IMR-90 (cell line): ENCODE results near the gene HIF1A. TPM values are rescaled to one million over a fixed set of nuclear protein-coding genes. Genes with fewer than 3 reads are reported as not detected.
A peak's percentile ranks its signal among the peaks of the same experiment; 100 is the strongest.

ENCODE experiments used
- ATAC-seq: fragments of 200-7000 bp; cut with Tn5 transposase; 2 replicates; pipeline ENCODE4 v1.9.1; 2020; ENCODE audit warnings: low read depth, mild to moderate bottlenecking, moderate library complexity
- BruUV-seq: library from RNA; stranded (reverse); fragments of 400-500 nt; replicated peaks from 2 replicates; lab custom pipeline; 2021; lab: Mats Ljungman, UMichigan
- CTCF ChIA-PET: fragments of 300-600 bp; formaldehyde crosslinking; extraction: SDS; loops from one replicate; lab custom pipeline; 2021; ENCODE audit warnings: antibody characterized with exemption; lab: Yijun Ruan, JAX
- POLR2A ChIA-PET: fragments of 300-600 bp; sonication (Branson Sonifier 250); formaldehyde crosslinking; loops from one replicate; lab custom pipeline; 2022; ENCODE audit warnings: antibody characterized with exemption; ENCODE audit not compliant: unreplicated experiment; lab: Charles Lee
- DNase-seq: peaks from one replicate; pipeline ENCODE4 v3.0.0; 2013
- H2AFZ ChIP-seq: replicated peaks from 2 replicates; pipeline ENCODE3; 2013; ENCODE audit warnings: low read length, mild to moderate bottlenecking; ENCODE audit not compliant: poor library complexity
- H2AK5ac ChIP-seq: 2 replicates; pipeline ENCODE4 v1.6.1; 2013; ENCODE audit warnings: low read depth, low read length, inconsistent platforms
- H2AK9ac ChIP-seq: replicated peaks from 2 replicates; pipeline ENCODE3; 2013; ENCODE audit warnings: mild to moderate bottlenecking, low read depth, low read length, moderate library complexity; ENCODE audit not compliant: poor library complexity
- H2BK120ac ChIP-seq: 2 replicates; pipeline ENCODE4 v1.6.1; 2013; ENCODE audit warnings: low read depth, low read length, inconsistent platforms
- H2BK15ac ChIP-seq: 3 replicates; pipeline ENCODE4 v1.6.1; 2013; ENCODE audit warnings: low read depth, low read length, inconsistent platforms
- H2BK20ac ChIP-seq: 2 replicates; pipeline ENCODE4 v1.6.1; 2013; ENCODE audit warnings: low read depth, mild to moderate bottlenecking, inconsistent platforms, low read length, moderate library complexity
- H2BK5ac ChIP-seq: 2 replicates; pipeline ENCODE4 v1.6.1; 2013; ENCODE audit warnings: mild to moderate bottlenecking, low read depth, low read length, inconsistent platforms; ENCODE audit not compliant: poor library complexity, severe bottlenecking
- H3K14ac ChIP-seq: replicated peaks from 2 replicates; pipeline ENCODE4 v1.6.1; 2013; ENCODE audit warnings: low read depth, low read length, inconsistent platforms
- H3K18ac ChIP-seq: 2 replicates; pipeline ENCODE4 v1.6.1; 2013; ENCODE audit warnings: low read depth, low read length, control low read depth
- H3K23ac ChIP-seq: 2 replicates; pipeline ENCODE4 v1.6.1; 2013; ENCODE audit warnings: low read depth, low read length, inconsistent platforms
- H3K27ac ChIP-seq: 2 replicates; pipeline ENCODE4 v1.5.1; 2013; ENCODE audit warnings: mild to moderate bottlenecking, control low read depth, low read length; ENCODE audit not compliant: insufficient read depth
- H3K27me3 ChIP-seq: 2 replicates; pipeline ENCODE4 v1.6.1; 2013; ENCODE audit warnings: low read length; ENCODE audit not compliant: control insufficient read depth, insufficient read depth
- H3K36me3 ChIP-seq: 2 replicates; pipeline ENCODE4 v1.6.1; 2013; ENCODE audit warnings: low read length, mixed read lengths; ENCODE audit not compliant: control insufficient read depth, insufficient read depth
- H3K4ac ChIP-seq: 2 replicates; pipeline ENCODE4 v1.6.1; 2013; ENCODE audit warnings: low read depth, low read length, inconsistent platforms
- H3K4me1 ChIP-seq: 2 replicates; pipeline ENCODE4 v1.6.1; 2013; ENCODE audit warnings: low read length, mixed read lengths; ENCODE audit not compliant: control insufficient read depth, insufficient read depth
- H3K4me2 ChIP-seq: 2 replicates; pipeline ENCODE4 v1.6.1; 2013; ENCODE audit warnings: low read depth, mild to moderate bottlenecking, control low read depth, low read length, moderate library complexity
- H3K4me3 ChIP-seq: 2 replicates; pipeline ENCODE4 v1.5.1; 2013; ENCODE audit warnings: low read depth, mild to moderate bottlenecking, control low read depth, low read length, moderate library complexity; ENCODE audit not compliant: insufficient read depth
- H3K56ac ChIP-seq: 2 replicates; pipeline ENCODE4 v1.6.1; 2013; ENCODE audit warnings: low read length, inconsistent platforms; ENCODE audit not compliant: insufficient read depth; ENCODE audit errors: extremely low read depth
- H3K79me1 ChIP-seq, 2 experiments: 2 replicates each; pipeline ENCODE4 v1.6.1; 2013; ENCODE audit warnings: low read length in 2 of 2, inconsistent platforms in 1 of 2, low read depth in 1 of 2
- H3K9ac ChIP-seq: 2 replicates; pipeline ENCODE4 v1.6.1; 2013; ENCODE audit warnings: low read depth, low read length, control low read depth
- H3K9me1 ChIP-seq: 2 replicates; pipeline ENCODE4 v1.6.1; 2013; ENCODE audit warnings: low read length, inconsistent platforms; ENCODE audit not compliant: insufficient read depth
- H3K9me3 ChIP-seq: 2 replicates; pipeline ENCODE4 v1.6.1; 2013; ENCODE audit warnings: low read length; ENCODE audit not compliant: control insufficient read depth, insufficient read depth
- H4K20me1 ChIP-seq: 2 replicates; pipeline ENCODE4 v1.6.1; 2013; ENCODE audit warnings: low read length, inconsistent platforms; ENCODE audit not compliant: insufficient read depth
- H4K5ac ChIP-seq: 2 replicates; pipeline ENCODE4 v1.6.1; 2013; ENCODE audit warnings: mild to moderate bottlenecking, low read depth, low read length, control low read depth
- H4K8ac ChIP-seq, 2 experiments: 2 replicates each; pipeline ENCODE4 v1.6.1; 2013; ENCODE audit warnings: low read depth in 2 of 2, low read length in 2 of 2, control low read depth in 1 of 2, inconsistent platforms in 1 of 2
- H4K91ac ChIP-seq: 2 replicates; pipeline ENCODE4 v1.6.1; 2013; ENCODE audit warnings: low read depth, low read length, inconsistent platforms; ENCODE audit not compliant: insufficient read depth
- CEBPB ChIP-seq: IDR thresholded peaks from 2 replicates; pipeline ENCODE4 v1.6.1; 2012; ENCODE audit warnings: low read depth, low read length, improper control_type of control experiment
- FOS ChIP-seq: fragments of 150-350 bp; IDR thresholded peaks from 2 replicates; pipeline ENCODE4 v1.6.1; 2016; ENCODE audit warnings: low read depth, low read length
- MAZ ChIP-seq: IDR thresholded peaks from 2 replicates; pipeline ENCODE4 v1.6.1; 2012; ENCODE audit warnings: low read depth, mild to moderate bottlenecking, low read length, improper control_type of control experiment, moderate library complexity, borderline replicate concordance
- MXI1 ChIP-seq: IDR thresholded peaks from 2 replicates; pipeline ENCODE4 v1.6.1; 2012; ENCODE audit warnings: low read depth, mild to moderate bottlenecking, low read length, moderate library complexity, borderline replicate concordance
- RAD21 ChIP-seq: IDR thresholded peaks from 2 replicates; pipeline ENCODE4 v1.6.1; 2012; ENCODE audit warnings: low read length, improper control_type of control experiment
- RCOR1 ChIP-seq: IDR thresholded peaks from 2 replicates; pipeline ENCODE4 v1.6.1; 2012; ENCODE audit warnings: mild to moderate bottlenecking, low read length, improper control_type of control experiment; ENCODE audit not compliant: insufficient replicate concordance
- RFX5 ChIP-seq: IDR thresholded peaks from 2 replicates; pipeline ENCODE4 v1.8.0; 2012; ENCODE audit warnings: low read depth, mild to moderate bottlenecking, low read length, moderate library complexity
- WGBS, 2 experiments: methylation state at CpG; one replicate each; pipeline versions ENCODE4 v1.1.5 to v1.1.7; 2013; ENCODE audit warnings: missing lambda C conversion rate in 2 of 2; ENCODE audit not compliant: insufficient read length in 1 of 2; ENCODE audit errors: extremely low coverage in 2 of 2; 5-methylcytosine and 5-hydroxymethylcytosine counted together
- dilution Hi-C: fragments of 300-500 bp; cut with HindIII; formaldehyde crosslinking; loops from one replicate; pipeline ENCODE4 v1.14.3; 2018; ENCODE audit warnings: low sequenced_read_pairs; ENCODE audit not compliant: unreplicated experiment
- in situ Hi-C: fragments of 300-500 bp; cut with MboI; formaldehyde crosslinking; loops from 3 replicates; pipeline ENCODE4 v1.14.3; 2019; ENCODE audit warnings: low sequenced_read_pairs, inconsistent platforms, mixed read lengths
- intact Hi-C: fragments of 100-400 bp; cut with micrococcal nuclease; formaldehyde crosslinking; loops from 2 replicates; pipeline ENCODE4 v1.10.0; 2022
- polyA plus RNA-seq, 3 experiments: library from polyadenylated mRNA; depleted of rRNA; stranded (reverse); fragments of >200 nt; gene quantifications; 2 replicates each; pipeline ENCODE4 v1.2.3, GENCODE V29; 2012; ENCODE audit warnings: low replicate concordance in 1 of 3
- total RNA-seq: library from RNA; depleted of rRNA; stranded (reverse); fragments of >200 nt; gene quantifications from 2 replicates; pipeline ENCODE4 v1.2.3, GENCODE V29; 2012

HIF1A gene
- total and polyA plus RNA-seq, 2 of the 4 experiments (the other 2 are of a cell fraction) = 128 to 301 TPM

DNA sequence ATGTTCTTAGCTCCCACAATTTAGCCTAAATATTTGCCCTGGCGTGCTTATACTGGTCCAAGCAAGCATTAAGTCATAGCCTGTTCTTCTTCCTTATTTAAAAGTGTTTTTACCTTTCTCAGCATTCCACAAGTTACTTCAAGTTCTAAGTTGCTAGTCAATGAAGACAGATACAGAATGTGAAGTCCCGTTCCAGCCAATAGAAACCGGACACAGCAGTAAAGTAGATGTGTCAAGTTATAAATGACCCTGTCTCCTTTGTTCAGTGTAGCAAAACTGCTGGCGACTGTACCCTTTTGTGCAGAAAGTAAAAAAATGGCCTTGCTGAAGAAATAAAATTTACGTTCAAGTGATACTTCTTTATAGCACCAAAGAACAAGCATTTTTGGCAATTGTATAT lies 70.8 kb downstream of the HIF1A start:
- H3K4me3 ChIP-seq = no peak overlapping the region
- dilution Hi-C loops = no loop called here
- BruUV-seq = no TSS peak

More for the DNA sequence above, 70.8 kb downstream of the HIF1A start:
- Histone ChIP-seq H3K18ac (no peak overlapping the region), H2BK120ac (no peak overlapping the region), H2BK5ac (peak overlapping the region; percentile 7), H3K4me2 (peak overlapping the region; percentile 0; the same call in 1 of the 2 replicates), H3K9me3 (no peaks in the 10 kb centered on the region), H4K91ac (no peak overlapping the region), H3K27me3 (no peaks in the 10 kb centered on the region), H4K5ac (no peak overlapping the region), H4K20me1 (0 out of 2 replicates have a peak, but pooled peaks cover 4% of the 10 kb centered on the region), H4K8ac (no peak overlapping the region), H3K9me1 (peaks cover 2% of the 10 kb centered on the region; the same call in 1 of the 2 replicates), H3K4ac (no peak overlapping the region), H2AK5ac (no peak overlapping the region), H2BK20ac (no peak overlapping the region), H3K14ac (no peak overlapping the region), H3K9ac (no peak overlapping the region), H3K56ac (no peak overlapping the region), H3K79me1 (peaks cover 24 to 45% of the 10 kb centered on the region in 2 experiments), H3K4me1 (peaks cover 8% of the 10 kb centered on the region), H3K23ac (no peak overlapping the region), H2BK15ac (no peak overlapping the region), H3K36me3 (peaks cover 14% of the 10 kb centered on the region), H2AFZ (no peak overlapping the region), H2AK9ac (no peak overlapping the region), H3K27ac (no peak overlapping the region)
- CTCF ChIA-PET = no interaction called here
- in situ Hi-C loops = no loop called here
- no peak for TF ChIP-seq RAD21
- no peak for TF ChIP-seq MXI1
- no peak for TF ChIP-seq FOS
- TF ChIP-seq RFX5 = no peak
- no peak for TF ChIP-seq CEBPB
- TF ChIP-seq RCOR1 = no peak
- TF ChIP-seq MAZ = no peak
- ATAC-seq (no peak), DNase-seq (no peak)
- POLR2A ChIA-PET = no interaction called here
- WGBS, 2 experiments = no CpG with 5 or more reads among the region's 5 CpGs
- intact Hi-C loops = no loop called here
